Stimulated activated CD8-positive, alpha-beta memory T cell treated with anti-CD3 and anti-CD28 coated beads, Interleukin-2, amount 100 ng/mL, for 48 hours (primary cell): ENCODE data around the gene AZIN2.

Source experiments
- DNase-seq, 2 donors: peaks; one replicate each; pipeline ENCODE4 v3.0.0-alpha.2; 2020; ENCODE audit warnings: low read depth in 2 of 2

Gene AZIN2

GRCh38 chr1:33152685-33153432 lies 71.9 kb downstream of the AZIN2 start:
- no peak for DNase-seq

DNA sequence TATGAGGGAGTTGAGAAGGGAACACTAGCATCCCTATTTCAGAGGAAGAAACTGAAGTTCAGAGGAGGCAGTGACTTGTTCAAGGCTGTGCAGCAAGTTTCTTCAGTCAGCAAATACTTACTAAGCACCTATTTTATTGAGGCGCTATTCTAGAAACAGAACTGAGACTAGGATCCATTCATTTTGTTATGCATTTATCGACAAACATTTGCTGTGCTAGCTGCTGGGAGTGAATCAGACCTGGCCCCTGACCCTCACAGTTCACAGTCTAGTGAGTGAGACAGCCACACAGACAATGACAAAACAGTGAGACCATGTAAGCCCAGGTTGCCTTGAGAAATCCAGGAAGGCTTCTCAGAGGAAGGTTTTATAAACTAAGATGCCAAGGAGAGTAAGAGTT lies 72.7 kb downstream of the AZIN2 start:
- no peak for DNase-seq

DNA sequence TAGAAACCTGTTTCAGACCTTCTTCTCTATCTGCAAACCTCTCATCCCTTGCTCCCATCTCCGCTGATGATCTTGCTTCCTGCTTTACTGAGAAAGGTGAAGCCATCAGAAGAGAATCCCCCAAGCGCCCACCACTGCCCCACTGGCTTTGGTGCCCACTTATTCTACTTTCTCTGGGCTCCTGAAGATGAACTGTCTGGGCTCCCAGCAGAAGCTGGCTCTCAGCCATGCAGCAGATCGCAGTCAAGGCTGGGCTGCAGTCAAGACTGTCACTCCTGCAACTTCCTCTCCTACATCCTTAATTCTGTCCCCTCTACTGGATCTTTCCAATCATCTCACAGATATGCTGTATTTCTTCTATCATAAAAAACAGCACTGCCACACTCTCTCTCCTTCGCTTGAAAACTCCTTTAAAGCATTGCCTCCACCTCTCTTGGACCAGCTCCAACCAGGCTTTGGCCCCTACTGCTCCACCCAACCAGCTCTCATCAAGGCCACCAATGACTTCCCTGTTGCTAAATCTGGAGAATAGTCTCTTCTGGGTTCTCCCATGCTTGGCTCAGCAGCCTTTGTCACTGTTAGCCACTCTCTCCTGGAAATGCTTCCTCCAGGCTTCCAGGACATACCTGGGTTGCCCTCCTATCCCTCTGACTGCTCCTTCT lies 75.1 kb downstream of the AZIN2 start:
- no peak for DNase-seq

- no peak for DNase-seq
Observed at GRCh38 chr1:33157131-33157530, 76.2 kb downstream of the AZIN2 start.

DNA sequence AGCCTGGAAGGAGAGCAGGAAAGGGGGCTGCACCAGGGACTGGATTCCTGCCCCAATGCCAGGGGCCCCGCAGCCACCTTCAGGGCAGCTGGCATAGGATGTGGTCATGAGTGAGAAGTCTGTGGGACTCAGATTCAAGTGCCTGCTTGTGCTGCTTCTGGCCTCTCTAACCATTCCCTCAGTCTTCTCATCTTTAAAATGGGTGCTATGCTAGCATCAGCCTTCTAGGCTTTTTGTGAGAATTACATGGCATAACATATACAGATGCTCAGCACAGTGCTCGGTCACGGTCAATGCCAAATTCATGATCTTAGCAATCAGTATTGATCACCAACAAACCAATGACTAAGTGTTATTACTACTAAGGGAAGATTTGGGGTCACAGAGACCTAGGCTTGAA lies 77.4 kb downstream of the AZIN2 start:
- no peak for DNase-seq

GRCh38 chr1:33159577-33159976 lies 78.6 kb downstream of the AZIN2 start:
- no peak for DNase-seq

DNA sequence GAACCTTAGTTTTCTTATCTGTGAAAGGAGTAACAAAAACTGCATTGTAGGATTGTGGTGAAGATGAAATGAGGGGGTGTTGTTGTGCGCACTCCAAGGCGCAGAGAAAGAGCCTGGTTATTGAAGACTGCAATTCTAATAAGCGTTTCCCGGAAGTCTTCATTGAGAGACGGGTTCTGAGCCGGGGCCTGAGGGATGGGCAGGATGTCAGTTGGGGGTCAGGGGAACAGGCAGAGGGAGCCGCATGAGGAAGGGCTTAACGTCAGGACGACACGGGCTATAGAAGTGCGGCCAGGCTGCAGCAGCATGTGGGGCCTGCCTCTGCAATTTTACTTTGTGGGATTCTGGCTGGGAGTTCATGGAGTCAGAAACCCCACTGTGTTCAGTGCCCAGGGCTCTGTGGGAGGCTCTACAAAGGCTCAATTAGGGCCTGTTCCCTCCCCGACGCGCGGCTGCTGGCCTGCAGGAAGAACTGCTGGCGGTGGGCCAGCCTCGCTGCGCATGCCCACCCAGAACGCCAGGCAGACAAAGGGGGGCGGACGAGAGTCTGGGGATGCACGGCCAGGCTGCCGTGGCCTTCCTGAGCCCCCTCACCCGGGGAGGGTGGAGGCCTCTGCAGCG lies 80.2 kb downstream of the AZIN2 start:
- DNase-seq: no peak

- DNase-seq: no peak
Observed at GRCh38 chr1:33162141-33162540, 81.2 kb downstream of the AZIN2 start.

DNA sequence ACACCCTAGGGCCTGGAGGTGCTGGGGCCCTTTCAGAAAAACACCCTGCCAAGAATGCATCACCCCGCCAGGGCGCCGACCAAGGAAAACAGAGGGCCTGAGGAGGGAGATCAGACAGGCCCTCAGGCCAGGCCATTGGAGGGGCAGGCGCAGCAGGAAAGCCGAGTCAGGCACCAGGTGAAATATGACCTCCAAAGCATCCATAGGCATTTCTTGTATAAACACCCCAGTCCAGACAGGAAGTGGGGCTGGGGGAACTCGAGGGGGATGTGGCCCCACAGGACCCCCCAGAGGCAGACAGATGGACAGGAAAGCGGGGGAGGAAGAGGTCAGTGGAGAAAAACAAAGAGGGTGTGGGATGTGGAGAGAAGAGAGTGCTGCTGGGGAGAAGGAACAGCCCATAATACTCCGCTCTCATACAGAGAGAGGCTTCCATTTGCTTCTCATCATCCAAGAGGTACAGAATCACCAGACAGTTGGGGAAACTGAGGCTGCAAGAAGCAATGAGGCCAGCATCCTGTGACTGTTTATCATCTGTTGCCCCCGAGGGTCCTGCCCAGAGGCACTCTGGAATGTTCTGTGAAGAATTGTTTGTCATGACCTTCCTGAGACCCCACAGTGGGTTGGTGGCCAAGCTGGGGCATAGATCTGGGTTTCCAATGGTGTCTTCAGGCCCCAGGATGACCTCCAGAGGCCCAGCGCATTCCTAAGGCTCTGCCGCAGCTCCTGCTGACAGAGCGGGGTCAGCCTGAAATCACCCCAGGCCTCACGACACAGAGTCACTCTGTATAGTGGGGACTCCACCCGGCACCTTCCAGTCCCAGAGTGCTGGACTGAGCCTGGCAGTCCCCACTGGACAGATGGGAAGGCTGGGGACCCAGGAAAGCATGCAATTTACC lies 82.9 kb downstream of the AZIN2 start:
- DNase-seq: no peak

GRCh38 chr1:33165209-33165608 lies 84.3 kb downstream of the AZIN2 start:
- DNase-seq: no peak

- DNase-seq: no peak
Observed at GRCh38 chr1:33165809-33166208, 84.9 kb downstream of the AZIN2 start.

GRCh38 chr1:33167650-33168447 lies 86.9 kb downstream of the AZIN2 start:
- no peak for DNase-seq

DNA sequence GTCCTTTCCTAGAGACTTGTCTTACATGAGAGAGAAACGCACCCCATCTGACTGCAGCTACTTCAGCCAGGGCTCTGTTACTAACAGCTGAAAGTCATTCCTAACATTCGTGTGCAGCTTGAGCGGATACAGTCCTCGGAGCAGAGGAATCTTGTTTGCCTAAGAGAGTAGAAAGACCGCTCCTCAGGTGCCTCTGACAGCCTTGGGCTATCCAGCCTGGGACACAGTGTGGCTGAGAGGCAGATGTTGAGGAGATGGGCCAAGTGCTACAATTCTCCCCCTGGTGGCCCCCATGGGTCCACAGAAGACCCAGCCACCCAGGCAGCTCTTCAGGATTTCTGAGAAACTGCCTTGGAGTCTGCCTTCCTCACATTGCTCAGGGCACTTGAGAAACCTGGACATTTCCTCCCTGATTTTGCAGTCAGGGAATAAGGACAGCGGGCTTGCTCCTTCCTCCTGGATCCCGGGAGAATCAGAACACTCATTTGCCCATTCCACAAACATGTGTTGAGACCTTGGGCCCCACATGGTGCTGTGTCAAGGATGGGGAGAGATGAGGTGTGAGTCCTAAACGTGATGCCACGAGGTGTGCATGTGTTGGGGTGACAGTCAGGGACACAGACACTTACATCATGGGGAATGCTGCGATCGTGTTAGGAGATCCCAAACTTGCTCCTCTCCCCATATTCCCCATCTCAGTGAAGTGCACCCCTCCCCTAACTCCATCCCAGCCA lies 87.8 kb downstream of the AZIN2 start:
- DNase-seq: no peak

DNA sequence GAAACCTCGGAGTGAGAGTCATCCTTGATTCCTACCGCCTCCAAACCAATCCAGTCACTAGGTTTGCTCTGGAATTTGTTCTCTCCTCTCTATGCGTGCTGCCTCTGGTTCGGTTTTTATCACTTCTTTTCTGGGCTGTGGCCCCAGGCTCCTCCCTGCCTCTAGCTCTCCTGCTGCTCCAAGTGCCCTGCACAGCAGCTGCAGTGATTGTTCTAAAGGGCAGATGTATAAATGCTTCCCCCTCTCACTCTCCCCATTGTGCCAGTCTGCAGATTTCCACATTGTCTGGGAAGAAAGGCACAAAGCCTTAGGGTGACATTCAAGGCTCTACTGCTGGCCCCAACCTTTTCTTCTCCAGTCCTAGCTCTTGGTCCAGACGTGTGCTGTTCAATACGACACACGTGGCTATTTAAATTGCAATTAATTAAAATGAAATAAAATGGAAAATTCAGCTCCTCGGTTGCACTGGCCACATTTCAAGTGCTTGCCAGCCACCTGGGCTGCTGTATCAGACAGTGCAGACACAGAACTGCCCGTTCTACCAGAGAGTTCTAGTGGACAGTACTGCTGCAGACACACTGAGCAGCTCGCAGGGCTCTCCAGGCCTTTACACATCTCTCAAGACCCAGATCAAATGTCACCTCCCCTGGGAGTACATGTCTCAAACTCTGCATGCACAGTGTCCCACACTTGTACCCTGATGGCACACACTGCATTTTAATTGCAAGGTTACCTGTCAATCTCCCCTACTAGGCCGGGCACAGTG lies 88.5 kb downstream of the AZIN2 start:
- no peak for DNase-seq
